GM18511 (cell line): ENCODE measurements around the gene PGAP2.
"Not testable (repeated sequence)": the region's sequence is repeated elsewhere in the genome, so short reads cannot be mapped to it uniquely, and the experiment has no call there.

Source experiments
- ATAC-seq: cut with Tn5 transposase; IDR thresholded peaks from one replicate; pipeline ENCODE4 v1.9.1; 2021; ENCODE audit warnings: mild to moderate bottlenecking, moderate library complexity; ENCODE audit not compliant: unreplicated experiment

The PGAP2 gene

DNA sequence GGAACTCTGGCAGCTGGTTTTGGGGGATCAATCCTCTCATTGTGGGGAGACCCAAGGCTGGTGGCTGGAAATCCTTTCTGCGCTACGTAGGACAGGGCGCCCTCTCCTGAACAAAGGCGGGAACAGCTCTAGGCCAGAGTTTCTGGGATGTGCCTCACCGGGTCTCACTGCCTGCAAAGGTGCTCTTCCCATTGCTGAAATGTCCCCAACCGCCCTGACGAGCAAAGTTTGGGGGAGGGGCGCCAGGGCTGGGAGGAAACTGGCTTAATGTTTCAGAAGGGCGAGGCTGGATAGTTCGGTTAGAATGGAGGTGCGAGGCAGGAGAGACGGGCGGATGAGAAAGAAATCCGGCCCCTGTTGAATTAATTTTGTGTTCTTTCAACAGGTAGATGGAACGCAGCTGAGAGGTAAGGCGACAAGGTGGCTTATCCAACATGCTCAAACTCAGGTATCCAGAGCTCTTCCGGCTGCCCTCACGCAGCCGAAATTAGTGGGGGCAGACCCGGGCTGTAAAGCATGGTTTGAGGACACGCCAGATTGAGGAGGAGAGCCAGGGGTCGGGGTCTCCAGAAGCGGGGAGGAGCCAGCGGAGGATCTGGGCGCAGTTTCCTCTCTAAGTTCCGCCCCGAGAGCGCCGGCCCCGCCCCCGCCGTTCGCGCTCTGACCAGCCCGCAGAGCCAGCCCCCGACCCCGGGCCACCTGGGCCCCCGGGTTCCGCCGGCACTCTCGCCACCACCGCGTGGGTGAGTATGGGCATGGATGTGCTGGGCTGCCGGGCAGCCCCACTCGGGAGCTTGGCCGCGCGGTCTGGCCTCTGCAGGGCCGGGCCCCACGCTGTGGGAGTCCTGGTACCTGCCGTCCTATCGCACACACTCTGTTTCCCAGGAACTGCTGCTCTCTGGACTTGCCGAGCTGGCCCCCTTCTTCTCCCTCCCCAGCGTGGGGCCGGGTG lies at the start of gene PGAP2:
Gene PGAP2 (plus strand): TSS at position 652 of the 952 bp plus-strand sequence. CDS start 2,700 bp downstream, outside the sequence.
- peak; percentile 82 for ATAC-seq

DNA sequence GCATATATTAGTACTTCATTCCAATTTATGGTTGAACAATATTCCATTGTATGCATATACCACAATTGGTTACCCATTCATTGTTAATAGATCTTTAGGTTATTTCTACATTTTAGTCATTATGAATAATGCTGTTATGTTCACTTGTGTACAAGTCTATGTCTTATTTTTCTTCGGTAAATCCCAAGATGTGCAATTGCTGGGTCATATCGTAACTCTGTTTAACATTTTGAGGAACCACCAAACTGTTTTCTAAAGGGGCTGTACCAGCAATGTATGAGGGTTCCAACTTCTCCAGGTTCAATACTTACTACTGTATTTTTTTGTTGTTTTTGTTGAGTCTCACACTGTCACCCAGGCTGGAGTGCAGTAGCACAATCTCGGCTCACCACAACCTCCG lies 44.1 kb upstream of the PGAP2 start:
- no peak for ATAC-seq

DNA sequence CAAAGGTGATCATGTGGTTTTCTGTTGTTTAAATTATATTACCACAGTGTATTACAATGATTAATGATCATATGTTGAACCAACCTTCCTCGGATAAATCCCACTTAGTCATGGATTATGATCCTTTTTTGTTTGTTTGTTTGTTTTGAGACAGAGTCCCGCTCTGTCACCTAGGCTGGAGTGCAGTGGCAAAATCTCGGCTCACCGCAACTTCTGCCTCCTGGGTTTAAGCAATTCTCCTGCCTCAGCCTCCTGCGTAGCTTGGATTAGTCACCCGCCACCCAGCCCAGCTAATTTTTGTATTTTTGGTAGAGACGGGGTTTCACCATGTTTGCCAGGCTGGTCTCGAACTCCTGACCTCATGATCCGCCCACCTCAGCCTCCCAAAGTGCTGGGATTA lies 41.5 kb upstream of the PGAP2 start:
- ATAC-seq, result not testable (repeated sequence)

DNA sequence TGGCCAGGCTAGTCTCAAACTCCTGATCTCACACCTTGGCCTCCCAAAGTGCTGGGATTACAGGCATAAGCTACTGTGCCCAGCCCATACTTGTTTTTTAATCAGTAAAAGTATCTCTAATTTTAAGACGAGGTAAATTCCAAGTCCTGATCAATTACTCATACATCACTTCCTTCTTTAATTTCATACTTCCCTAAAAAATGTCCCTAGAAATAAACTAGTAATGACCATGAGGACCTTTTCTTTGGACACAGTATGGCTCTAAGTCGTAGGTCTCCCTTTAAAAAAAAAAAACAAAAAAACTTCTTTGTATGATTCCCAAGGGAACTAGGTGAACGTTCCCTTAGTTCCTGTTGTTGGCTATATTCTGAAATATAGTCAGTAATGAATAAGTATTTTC lies 40.8 kb upstream of the PGAP2 start:
- no peak for ATAC-seq

DNA sequence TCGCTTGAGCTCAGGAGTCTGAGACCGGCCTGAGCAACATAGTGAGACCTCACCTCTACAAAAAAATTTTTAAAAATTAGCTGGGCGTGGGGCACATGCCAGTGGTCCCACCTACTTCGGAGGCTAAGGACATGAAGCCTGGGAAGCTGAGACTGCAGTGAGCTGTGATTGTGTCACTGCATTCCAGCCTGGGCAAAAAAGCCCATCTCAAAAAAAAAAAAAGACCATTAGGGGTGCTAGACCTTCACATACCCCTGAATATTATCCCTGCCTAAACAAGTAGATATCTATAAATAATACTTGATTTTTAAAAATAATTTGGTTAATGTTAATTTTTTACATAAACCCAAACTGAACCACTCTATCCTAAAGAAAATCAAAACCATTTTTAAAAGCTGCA lies 35.2 kb upstream of the PGAP2 start:
- ATAC-seq, result no peak

DNA sequence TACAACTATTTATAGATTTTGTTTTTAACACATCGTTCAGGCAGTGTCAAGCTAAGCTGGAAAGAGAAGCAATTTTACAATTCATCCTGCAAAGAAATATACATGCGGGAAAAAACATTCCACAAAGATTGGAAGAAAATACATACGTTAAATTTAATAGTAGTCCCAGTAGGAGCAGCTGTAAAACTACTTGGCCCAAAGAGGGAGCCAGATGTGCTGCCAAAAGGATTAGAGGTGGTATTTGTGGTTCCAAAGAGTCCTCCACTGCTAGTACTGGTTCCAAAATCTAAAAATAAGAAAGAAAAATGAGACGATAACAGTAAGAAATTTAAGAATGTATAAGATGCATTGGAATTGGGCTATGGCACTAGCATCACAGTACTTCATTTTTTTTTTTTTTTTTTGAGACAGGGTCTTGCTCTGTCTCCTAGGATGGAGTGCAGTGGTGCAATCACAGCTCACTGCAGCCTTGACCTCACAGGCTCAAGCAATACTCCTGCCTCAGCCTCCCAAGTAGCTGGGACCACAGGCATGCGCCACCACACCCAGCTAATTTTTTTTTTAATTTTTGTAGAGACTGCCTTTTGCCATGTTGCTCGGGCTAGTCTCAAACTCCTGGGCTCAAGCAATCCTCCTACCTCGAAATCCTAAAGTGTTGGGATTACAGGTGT lies 32.5 kb upstream of the PGAP2 start:
- ATAC-seq, result no peak

DNA sequence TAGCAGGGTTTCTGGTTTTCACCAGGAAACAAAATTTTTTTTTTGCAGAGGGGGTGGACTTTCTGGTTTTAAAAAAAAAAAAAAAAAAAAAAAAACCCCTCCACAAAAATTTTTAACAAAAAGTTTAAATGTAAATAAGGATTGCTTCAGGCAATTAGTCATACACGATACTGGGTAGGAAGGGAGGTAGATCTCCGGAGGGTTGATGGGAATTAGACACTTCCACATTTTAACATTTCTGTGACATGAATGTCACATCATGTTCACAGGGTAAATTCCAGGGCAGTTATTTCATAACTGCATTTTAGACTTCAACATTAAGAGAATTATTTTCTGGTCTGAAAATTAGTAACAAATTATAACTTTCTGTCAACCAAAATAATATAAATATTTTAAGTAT lies 26.9 kb upstream of the PGAP2 start:
- ATAC-seq, result no peak

DNA sequence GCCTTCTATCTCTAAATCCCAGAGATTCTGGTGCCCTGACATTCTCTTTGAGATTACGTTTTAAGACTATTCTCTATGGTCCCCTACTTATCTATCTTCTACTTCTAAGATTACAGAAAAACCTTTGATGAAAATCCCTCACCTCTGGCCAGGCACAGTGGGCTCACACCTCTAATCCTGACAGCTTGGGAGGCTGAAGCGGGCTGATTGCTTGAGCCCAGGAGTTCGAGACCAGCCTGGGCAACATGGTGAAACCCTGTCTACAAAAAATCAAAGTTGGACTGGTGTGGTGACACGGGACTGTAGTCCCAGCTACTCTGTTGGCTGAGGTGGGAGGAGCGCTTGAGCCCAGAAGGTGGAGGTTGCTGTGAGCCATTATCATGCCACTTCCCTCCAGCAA lies 25.4 kb upstream of the PGAP2 start:
- no peak for ATAC-seq

DNA sequence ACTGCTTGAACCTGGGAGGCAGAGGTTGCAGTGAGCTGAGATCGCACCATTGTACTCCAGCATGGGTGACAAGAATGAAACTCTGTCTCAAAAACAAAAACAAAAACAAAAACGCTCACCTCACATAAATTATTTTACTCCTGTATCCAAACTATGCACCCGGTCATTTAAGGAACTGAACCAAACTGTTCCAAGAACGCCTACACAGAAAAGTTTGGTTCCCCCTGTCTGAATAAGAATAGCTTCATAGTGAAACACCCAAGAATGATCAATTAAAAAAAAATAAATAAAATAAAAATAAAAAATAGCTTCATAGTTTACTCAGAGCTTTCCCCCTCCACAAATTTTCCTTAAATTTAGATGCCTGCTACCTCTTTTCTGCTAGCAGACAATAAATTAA lies 24.7 kb upstream of the PGAP2 start:
- no peak for ATAC-seq

DNA sequence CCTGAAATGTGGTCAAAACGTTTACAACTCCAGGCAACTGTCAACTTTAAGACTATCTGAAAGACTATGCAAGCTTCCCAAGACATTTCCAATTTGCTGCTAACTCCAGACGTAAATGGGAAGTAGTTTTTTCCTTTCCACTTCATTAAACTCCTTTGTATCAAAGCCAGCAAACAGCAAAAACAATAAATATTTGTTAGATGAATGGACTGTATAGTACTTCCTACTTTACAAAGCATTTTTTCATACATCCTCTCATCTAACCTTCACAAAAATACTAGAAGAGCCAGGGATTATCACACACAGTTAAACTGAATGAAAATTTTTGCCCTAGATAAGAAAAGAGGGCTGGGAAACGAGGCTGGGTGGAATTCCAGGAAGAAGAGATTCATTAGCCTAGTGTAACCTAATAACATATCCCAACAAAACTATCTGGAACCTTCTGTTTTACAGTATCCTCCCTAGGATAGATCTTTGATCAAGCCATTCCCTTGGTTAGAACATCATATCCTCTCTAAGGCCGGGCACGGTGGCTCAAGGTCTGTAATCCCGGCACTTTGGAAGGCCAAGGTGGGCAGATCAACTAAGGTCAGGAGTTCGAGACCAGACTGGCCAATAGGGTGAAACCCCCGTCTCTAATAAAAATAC lies 21.5 kb upstream of the PGAP2 start:
- ATAC-seq, result no peak

DNA sequence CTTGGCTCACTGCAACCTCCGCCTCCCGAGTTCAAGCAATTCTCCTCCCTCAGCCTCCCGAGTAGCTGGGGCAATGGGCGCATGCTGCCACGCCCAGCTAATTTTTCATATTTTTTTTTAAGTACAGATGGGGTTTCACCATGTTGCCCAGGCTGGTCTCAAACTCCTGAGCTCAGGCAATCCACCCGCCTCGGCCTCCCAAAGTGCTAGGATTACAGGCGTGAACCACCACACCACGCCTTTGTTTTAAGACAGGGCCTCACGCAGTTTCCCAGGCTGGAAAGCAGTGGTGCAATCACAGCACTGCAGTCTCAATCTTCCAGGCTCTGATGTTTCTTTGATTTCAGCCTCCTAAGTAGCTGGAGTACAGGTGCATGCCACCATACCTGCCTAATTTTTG lies 14.0 kb upstream of the PGAP2 start:
- ATAC-seq, result not testable (repeated sequence)

DNA sequence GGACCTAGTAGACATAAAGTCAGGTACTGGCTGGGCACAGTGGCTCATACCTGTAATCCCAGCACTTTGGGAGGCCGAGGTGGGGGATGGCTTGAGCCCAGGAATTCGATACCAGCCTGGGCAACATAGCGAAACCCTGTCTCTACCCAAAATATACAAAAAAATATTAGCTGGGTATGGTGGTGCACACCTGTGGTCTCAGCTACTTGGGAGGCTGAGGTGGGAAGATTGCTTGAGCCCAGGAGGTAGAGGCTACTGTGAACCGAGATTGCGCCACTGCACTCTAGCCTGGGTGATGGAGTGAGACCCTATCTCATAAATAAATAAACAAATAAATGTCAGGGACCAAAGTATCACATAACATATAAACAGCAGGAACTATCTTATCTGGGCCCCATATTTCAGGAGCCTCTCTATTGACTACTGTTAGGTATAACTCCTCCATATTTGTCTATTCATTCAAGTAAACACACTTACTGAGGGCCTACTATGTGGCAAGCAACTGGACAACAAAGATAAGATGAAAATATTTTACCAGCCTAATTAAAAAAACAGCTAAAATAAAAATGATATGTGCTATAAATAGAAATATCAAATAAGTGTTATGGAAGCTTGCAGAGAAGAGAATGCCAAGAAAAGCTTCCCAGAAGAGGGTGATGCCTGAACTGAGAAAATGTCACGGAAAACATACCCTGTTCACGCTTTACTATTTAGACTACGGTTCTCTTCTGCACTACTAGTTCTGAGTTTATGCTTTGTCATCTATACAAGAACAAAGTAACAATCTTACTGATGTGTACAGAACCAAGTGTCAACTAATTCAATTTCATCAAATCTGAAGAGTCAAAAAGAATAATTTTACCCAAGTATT lies 13.0 kb upstream of the PGAP2 start:
- no peak for ATAC-seq

DNA sequence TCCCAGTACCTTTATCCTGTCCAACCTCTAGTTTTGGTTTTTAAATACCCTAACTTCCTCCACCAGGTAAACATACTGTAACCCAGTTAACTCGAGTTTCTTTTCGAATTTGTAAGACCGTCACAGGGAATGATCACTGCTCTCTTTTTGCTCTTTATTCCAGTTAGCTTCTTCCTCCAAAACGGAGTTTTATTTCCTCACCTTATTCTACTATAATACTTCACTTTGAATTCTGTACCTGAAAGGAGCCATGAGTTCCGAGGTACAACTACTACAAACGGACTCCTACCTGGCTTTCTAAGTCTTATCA lies 12.4 kb upstream of the PGAP2 start:
- no peak for ATAC-seq

DNA sequence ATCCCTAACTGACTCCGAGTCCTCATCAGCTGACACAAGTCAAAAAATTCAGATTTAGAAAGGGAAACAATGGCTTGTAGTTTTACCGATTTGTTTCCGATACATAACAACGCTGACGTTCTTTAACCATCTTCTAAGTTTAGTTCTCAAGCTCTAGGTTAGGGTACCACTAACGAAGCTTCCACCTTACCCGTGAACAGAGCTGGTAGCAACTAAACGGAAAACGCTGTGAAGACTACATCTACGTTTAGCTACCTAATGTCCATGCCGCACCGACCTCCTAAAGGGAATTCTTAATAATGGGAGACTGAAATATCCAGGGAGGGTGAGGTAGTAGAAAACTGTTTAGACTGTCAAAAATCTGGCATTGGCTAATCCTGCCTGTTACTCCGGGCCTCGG lies 12.0 kb upstream of the PGAP2 start:
- ATAC-seq, result no peak

DNA sequence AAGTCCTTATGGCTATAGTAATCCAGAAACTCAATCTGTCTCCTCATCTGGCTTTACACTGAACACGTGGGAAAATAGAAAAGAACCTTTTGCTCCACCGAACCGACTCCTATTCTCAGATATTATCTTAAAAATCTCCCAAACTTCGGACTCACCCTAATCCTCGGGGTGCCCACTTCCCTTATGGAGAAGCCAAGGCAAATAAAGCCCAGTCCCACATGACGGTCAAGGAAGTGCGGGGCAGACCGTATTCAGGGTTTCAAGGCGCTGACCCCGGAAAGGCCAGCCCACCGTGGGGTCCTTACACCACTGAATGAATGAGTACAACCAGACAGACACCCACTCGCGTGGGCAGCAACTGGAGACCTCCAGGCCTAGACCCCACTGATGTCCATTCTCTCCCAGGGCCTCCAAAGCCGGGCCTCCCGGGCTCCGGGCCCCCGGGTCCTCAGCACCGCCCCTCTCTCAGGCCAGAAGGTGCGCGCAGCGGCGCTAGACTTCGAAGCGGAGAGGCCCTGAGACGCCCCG lies 11.5 kb upstream of the PGAP2 start:
- peak; percentile 38 for ATAC-seq

DNA sequence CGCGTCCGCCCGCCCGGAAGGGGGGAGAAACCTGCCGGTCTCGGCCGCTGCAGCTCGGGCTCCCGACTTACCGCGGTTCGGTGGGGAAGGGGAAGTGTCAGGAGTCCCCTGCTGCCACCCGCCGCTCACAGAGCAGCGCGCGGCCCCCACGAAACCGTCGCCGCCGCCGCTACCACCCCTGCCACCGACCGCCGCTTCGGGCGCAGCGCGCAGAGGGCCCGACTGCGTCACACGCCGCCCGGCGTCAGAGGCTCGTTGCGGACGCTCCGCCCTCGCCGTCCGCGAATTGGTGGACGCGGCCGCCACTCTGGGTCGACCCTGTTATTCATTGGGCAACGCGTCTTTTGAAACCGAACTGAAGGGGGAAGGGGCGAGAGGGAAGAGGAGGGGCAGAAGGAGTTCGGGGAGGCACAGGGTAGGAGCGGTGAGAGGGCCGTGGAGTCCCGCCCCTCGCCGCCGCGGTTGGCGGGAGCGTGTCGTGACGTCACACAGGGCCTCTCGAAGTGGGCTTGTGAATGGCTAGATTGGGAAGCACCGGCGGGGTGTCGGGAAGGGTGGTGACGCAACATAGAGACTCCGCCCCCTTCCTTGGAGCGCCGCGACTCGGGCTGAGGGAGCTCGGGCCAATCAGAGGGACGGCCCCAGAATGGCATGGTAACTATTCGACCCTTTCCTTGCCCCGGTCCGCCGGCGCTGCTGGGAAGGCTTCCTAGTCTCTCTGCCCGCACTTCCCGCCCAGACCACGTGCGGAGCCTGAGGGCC lies 10.8 kb upstream of the PGAP2 start, which contains the start of gene NUP98:
Gene NUP98 (minus strand): TSS at position 226 of the 762 bp plus-strand sequence. CDS start 15,437 bp downstream, outside the sequence.
- ATAC-seq, result peak; percentile 96

DNA sequence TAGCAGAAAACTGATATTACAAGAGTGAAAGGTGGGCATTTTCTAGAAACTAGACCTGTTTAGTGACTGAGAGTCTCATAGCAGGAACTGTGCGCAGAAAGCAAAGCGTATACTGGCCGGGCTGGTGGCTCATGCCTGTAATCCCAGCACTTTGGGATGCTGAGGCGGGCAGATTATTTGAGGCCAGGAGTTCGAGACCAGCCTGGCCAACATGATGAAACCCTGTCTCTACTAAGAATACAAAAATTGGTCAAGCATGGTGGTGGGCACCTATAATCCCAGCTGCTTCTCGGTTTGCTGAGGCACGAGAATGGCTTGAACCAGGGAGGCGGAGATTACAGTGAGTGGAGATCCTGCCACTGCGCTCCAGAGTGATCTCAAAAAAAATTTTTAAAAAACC lies 9.2 kb upstream of the PGAP2 start:
- no peak for ATAC-seq

DNA sequence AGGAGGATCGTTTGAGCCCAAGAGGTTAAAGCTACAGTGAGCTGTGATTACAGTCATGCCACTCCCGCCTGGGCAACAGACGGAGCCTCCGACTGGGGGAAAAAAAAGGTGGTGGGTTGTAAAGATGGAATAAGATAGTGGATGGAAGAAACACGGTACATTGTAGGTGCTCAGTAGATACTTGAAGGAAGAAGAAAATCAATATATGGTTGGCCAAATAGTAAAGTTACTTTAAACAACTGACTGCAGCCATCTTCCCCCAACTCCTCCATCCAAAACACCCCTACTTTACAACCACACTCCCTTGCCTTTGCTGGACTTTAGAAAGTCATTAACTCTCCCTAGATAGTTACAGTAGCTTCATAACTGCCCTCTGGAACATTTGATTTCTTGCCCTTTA lies 8.5 kb upstream of the PGAP2 start:
- no peak for ATAC-seq

DNA sequence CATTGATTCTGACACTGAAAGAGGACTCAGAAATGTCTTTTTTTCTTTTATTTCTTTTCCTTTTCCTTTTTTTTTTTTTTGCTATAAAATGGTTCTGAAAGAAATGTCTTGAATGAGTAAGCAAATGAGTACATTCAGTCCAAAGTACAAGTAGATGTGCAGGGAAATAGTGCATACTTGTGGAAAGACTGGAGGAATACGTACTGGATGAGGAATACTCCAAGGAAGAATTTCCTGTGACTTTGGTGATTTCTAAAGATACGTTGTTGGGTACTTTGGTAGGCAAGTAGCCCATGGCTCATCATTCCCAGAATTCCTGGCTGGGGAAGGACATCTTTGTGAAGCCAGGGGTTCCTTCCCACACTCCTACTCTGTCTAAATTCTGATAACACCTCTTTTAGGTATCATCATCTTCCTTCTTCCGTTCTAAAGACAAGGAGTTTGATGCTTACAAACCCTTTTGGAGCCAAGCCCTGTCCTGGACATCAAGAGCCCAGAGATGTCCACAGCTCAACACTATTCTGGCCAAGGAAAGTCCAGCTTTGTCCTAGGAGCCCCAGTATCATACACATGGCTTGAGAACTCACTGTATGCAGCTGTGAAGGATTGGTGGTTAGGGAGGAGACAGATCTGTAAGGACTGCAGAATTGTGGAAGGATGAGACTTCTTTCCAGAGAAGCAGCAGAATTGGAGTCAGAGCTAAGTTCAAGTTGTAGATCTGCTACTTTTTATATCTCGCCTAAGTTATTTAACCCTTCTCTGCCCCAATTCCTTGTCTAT lies 6.2 kb upstream of the PGAP2 start:
- ATAC-seq, result no peak
